ENCODE data around the gene TRNT1. TPM values are rescaled to one million over a fixed set of nuclear protein-coding genes. Genes with fewer than 3 reads are reported as not detected.
A peak's percentile ranks its signal among the peaks of the same experiment; 100 is the strongest.

TRNT1 gene
- 10 to 100 TPM; 10.8 to 20.3 (median 14.0) TPM for total RNA-seq

GRCh38 chr3:3126477-3127431 is at the start of gene TRNT1:
Gene TRNT1 (plus strand): TSS chr3:3126940. CDS start chr3:3129041, 2,101 bp downstream.
- H3K27ac ChIP-seq (replicated peaks in 1 of 4): peak within 1 kb of the TSS; percentile 86 to 97 (median 90)
- H3K9me3 ChIP-seq: no peaks in the 10 kb centered on the region
- peak; percentile 98 for DNase-seq (ENCODE audit: extremely low spot score)
- H3K4me1 ChIP-seq: peaks cover 18 to 36% (median 25%) of the 10 kb centered on the region in 4 donors
- intact Hi-C loops (cut with DNase I): no loop called here
- peak within 1 kb of the TSS; percentile 86 to 92 (median 90) for H3K4me3 ChIP-seq
- H3K27me3 ChIP-seq: no peaks in the 10 kb centered on the region
- peaks cover 12 to 28% (median 24%) of the 10 kb centered on the region in 4 donors for H3K36me3 ChIP-seq
- TF ChIP-seq CTCF (IDR thresholded peaks at IDR 0.05) (no peak), POLR2A (IDR thresholded peaks at IDR 0.05; ENCODE audit: low read depth) (peak; percentile 79), EP300 (IDR thresholded peaks at IDR 0.05) (no peak), POLR2AphosphoS5 (IDR thresholded peaks at IDR 0.05) (peak; percentile 94 to 98)
- WGBS: 3% methylated on average over 28 of the region's 100 CpGs

- TF ChIP-seq POLR2AphosphoS5 (IDR thresholded peaks at IDR 0.05) (no peak), POLR2A (IDR thresholded peaks at IDR 0.05; ENCODE audit: low read depth) (no peak)
- intact Hi-C loops (cut with DNase I): no loop called here
- DNase-seq (ENCODE audit: extremely low spot score): no peak
- WGBS: 61% methylated on average over 5 of the region's 5 CpGs
- H3K27me3 ChIP-seq: peaks cover 0 to 7% (median 0%) of the 10 kb centered on the region in 4 donors
- H3K36me3 ChIP-seq: no peaks in the 10 kb centered on the region
- H3K4me1 ChIP-seq: no peaks in the 10 kb centered on the region
- H3K4me3 ChIP-seq: no peak overlapping the region
- no peaks in the 10 kb centered on the region for H3K9me3 ChIP-seq
- H3K27ac ChIP-seq (replicated peaks in 1 of 4): no peak overlapping the region
Measured at GRCh38 chr3:3080309-3080708, 46.4 kb upstream of the TRNT1 start.

- 84% methylated on average over 9 of the region's 9 CpGs for WGBS
Measured at GRCh38 chr3:3081381-3082233, 45.1 kb upstream of the TRNT1 start.

GRCh38 chr3:3082234-3082924 is 44.4 kb upstream of the TRNT1 start:
- intact Hi-C loops (cut with DNase I): no loop called here

More at GRCh38 chr3:3081381-3082233, 45.1 kb upstream of the TRNT1 start:
- no peak for TF ChIP-seq POLR2A (IDR thresholded peaks at IDR 0.05; ENCODE audit: low read depth)
- no peak for TF ChIP-seq POLR2AphosphoS5 (IDR thresholded peaks at IDR 0.05)
- Histone ChIP-seq H3K27ac (replicated peaks in 1 of 4) (no peak overlapping the region), H3K27me3 (peaks cover 0 to 7% (median 0%) of the 10 kb centered on the region in 4 donors), H3K4me1 (no peaks in the 10 kb centered on the region), H3K4me3 (no peak overlapping the region), H3K9me3 (no peaks in the 10 kb centered on the region), H3K36me3 (no peaks in the 10 kb centered on the region)
- no peak for DNase-seq (ENCODE audit: extremely low spot score)
- intact Hi-C loops (cut with DNase I): no loop called here

More at GRCh38 chr3:3082234-3082924, 44.4 kb upstream of the TRNT1 start:
- Histone ChIP-seq H3K4me1 (no peaks in the 10 kb centered on the region), H3K4me3 (no peak overlapping the region), H3K9me3 (no peaks in the 10 kb centered on the region), H3K36me3 (no peaks in the 10 kb centered on the region), H3K27me3 (peaks cover 0 to 7% (median 0%) of the 10 kb centered on the region in 4 donors), H3K27ac (replicated peaks in 1 of 4) (no peak overlapping the region)
- 82% methylated on average over 2 of the region's 2 CpGs for WGBS
- no peak for DNase-seq (ENCODE audit: extremely low spot score)
- TF ChIP-seq POLR2AphosphoS5 (IDR thresholded peaks at IDR 0.05) (no peak), POLR2A (IDR thresholded peaks at IDR 0.05; ENCODE audit: low read depth) (no peak), CTCF (IDR thresholded peaks at IDR 0.05) (no peak), EP300 (IDR thresholded peaks at IDR 0.05) (no peak)
